Measurements from ENCODE around the gene KSR2.
A peak's percentile ranks its signal among the peaks of the same experiment; 100 is the strongest.

Gene KSR2

DNA sequence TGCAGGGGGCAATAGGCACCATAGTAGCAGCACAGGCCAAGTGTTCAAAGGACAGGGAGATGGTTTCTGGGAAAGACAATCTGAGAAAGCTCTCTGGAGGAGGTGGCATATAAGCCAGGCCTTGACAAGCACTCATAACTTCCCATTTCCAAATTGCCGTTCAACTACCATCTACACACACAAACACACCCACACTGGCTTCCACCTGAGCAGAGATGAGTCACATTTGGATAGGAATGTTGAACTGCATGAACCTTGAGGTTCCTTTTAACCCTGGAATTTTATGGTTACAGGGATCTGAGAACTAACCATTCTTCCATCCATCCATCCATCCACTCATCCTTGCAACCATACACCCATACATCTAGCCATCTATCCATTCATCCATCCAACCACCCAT is 86.6 kb downstream of the KSR2 start:
- Histone ChIP-seq H3K36me3 (ENCODE audit: control insufficient read depth, insufficient read depth, low read length) (no peaks in the 10 kb centered on the region), H2AFZ (no peak overlapping the region), H3K9ac (no peak overlapping the region), H3K9me3 (ENCODE audit: control insufficient read depth, low read length) (no peaks in the 10 kb centered on the region), H3K4me2 (ENCODE audit: low read length) (no peak overlapping the region), H3K27me3 (ENCODE audit: control insufficient read depth, insufficient read depth, low read length) (no peaks in the 10 kb centered on the region), H3K4me1 (no peaks in the 10 kb centered on the region), H3K27ac (no peak overlapping the region), H3K79me2 (no peaks in the 10 kb centered on the region), H3K4me3 (ENCODE audit: low read depth, low read length) (no peak overlapping the region)
- TF ChIP-seq, protein P1, sequence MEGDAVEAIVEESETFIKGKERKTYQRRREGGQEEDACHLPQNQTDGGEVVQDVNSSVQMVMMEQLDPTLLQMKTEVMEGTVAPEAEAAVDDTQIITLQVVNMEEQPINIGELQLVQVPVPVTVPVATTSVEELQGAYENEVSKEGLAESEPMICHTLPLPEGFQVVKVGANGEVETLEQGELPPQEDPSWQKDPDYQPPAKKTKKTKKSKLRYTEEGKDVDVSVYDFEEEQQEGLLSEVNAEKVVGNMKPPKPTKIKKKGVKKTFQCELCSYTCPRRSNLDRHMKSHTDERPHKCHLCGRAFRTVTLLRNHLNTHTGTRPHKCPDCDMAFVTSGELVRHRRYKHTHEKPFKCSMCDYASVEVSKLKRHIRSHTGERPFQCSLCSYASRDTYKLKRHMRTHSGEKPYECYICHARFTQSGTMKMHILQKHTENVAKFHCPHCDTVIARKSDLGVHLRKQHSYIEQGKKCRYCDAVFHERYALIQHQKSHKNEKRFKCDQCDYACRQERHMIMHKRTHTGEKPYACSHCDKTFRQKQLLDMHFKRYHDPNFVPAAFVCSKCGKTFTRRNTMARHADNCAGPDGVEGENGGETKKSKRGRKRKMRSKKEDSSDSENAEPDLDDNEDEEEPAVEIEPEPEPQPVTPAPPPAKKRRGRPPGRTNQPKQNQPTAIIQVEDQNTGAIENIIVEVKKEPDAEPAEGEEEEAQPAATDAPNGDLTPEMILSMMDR (IDR thresholded peaks at IDR 0.05), result no peak

DNA sequence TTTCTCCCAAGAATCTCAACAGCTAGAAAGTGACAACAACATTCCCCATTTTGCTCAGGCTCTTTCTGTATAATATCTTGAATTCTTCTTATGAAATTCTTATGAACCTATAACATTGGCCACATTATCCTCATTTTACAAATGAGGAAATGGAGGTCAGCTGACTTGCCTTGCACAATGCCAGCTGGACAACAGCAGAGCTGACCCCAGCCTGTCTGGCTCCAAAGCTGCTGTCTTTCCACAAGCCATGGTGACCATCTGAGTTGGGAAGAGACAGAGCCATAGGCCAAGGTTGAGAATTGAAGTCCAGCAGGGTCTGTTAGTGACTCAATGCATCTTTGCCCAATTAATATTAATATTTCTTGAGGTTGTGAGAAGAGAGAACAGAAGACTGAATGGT is 87.3 kb downstream of the KSR2 start:
- no peak overlapping the region for H3K4me2 ChIP-seq (ENCODE audit: low read length)
- no peaks in the 10 kb centered on the region for H3K27me3 ChIP-seq (ENCODE audit: control insufficient read depth, insufficient read depth, low read length)
- H3K36me3 ChIP-seq (ENCODE audit: control insufficient read depth, insufficient read depth, low read length), result no peaks in the 10 kb centered on the region
- no peak overlapping the region for H2AFZ ChIP-seq
- no peak overlapping the region for H3K4me3 ChIP-seq (ENCODE audit: low read depth, low read length)
- TF ChIP-seq, protein P1 (IDR thresholded peaks at IDR 0.05), result no peak
- H3K9ac ChIP-seq, result no peak overlapping the region
- H3K79me2 ChIP-seq, result no peaks in the 10 kb centered on the region
- H3K4me1 ChIP-seq, result no peaks in the 10 kb centered on the region
- H3K27ac ChIP-seq, result no peak overlapping the region
- no peaks in the 10 kb centered on the region for H3K9me3 ChIP-seq (ENCODE audit: control insufficient read depth, low read length)

GRCh38 chr12:117878605-117879004 is 90.2 kb downstream of the KSR2 start:
- TF ChIP-seq, protein P1 (IDR thresholded peaks at IDR 0.05), result no peak
- no peak overlapping the region for H3K9ac ChIP-seq
- no peaks in the 10 kb centered on the region for H3K36me3 ChIP-seq (ENCODE audit: control insufficient read depth, insufficient read depth, low read length)
- no peaks in the 10 kb centered on the region for H3K27me3 ChIP-seq (ENCODE audit: control insufficient read depth, insufficient read depth, low read length)
- no peaks in the 10 kb centered on the region for H3K79me2 ChIP-seq
- no peak overlapping the region for H3K27ac ChIP-seq
- no peak overlapping the region for H3K4me2 ChIP-seq (ENCODE audit: low read length)
- H3K4me3 ChIP-seq (ENCODE audit: low read depth, low read length), result no peak overlapping the region
- no peaks in the 10 kb centered on the region for H3K4me1 ChIP-seq
- H3K9me3 ChIP-seq (ENCODE audit: control insufficient read depth, low read length), result no peaks in the 10 kb centered on the region
- H2AFZ ChIP-seq, result no peak overlapping the region

- no peaks in the 10 kb centered on the region for H3K79me2 ChIP-seq
- H3K36me3 ChIP-seq (ENCODE audit: control insufficient read depth, insufficient read depth, low read length), result no peaks in the 10 kb centered on the region
- no peak overlapping the region for H3K4me2 ChIP-seq (ENCODE audit: low read length)
- no peak overlapping the region for H3K4me3 ChIP-seq (ENCODE audit: low read depth, low read length)
- no peaks in the 10 kb centered on the region for H3K9me3 ChIP-seq (ENCODE audit: control insufficient read depth, low read length)
- no peak overlapping the region for H3K9ac ChIP-seq
- no peaks in the 10 kb centered on the region for H3K4me1 ChIP-seq
- TF ChIP-seq, protein P1 (IDR thresholded peaks at IDR 0.05), result no peak
- H2AFZ ChIP-seq, result peak overlapping the region; percentile 47
- no peak overlapping the region for H3K27ac ChIP-seq
- no peaks in the 10 kb centered on the region for H3K27me3 ChIP-seq (ENCODE audit: control insufficient read depth, insufficient read depth, low read length)
These were observed 92.4 kb downstream of the KSR2 start for GRCh38 chr12:117876436-117876816.

- no peak overlapping the region for H3K4me3 ChIP-seq (ENCODE audit: low read depth, low read length)
- TF ChIP-seq, protein P1 (IDR thresholded peaks at IDR 0.05), result no peak
- peak overlapping the region; percentile 47 for H2AFZ ChIP-seq
- no peak overlapping the region for H3K4me2 ChIP-seq (ENCODE audit: low read length)
- H3K27me3 ChIP-seq (ENCODE audit: control insufficient read depth, insufficient read depth, low read length), result no peaks in the 10 kb centered on the region
- no peaks in the 10 kb centered on the region for H3K79me2 ChIP-seq
- H3K9me3 ChIP-seq (ENCODE audit: control insufficient read depth, low read length), result no peaks in the 10 kb centered on the region
- H3K36me3 ChIP-seq (ENCODE audit: control insufficient read depth, insufficient read depth, low read length), result no peaks in the 10 kb centered on the region
- H3K9ac ChIP-seq, result no peak overlapping the region
- H3K27ac ChIP-seq, result no peak overlapping the region
- no peaks in the 10 kb centered on the region for H3K4me1 ChIP-seq
These were observed 92.9 kb downstream of the KSR2 start for GRCh38 chr12:117875744-117876435.

Measured in parathyroid adenoma (tissue), 2 donors.